GM23338 (cell line): ENCODE results near the gene UBAC1. TPM values are rescaled to one million over a fixed set of nuclear protein-coding genes. Genes with fewer than 3 reads are reported as not detected.

Source experiments
- ATAC-seq: fragments of 200-7000 bp; cut with Tn5 transposase; 3 replicates; pipeline ENCODE4 v1.9.1; 2020
- DNase-seq: peaks from one replicate; pipeline ENCODE4 v3.0.0-alpha.2; 2015; ENCODE audit warnings: low spot score
- H2AFZ ChIP-seq: fragments of 200-600 bp; sonication (generic); 2 replicates; pipeline ENCODE4 v1.8.0; 2016; ENCODE audit warnings: antibody characterized with exemption, mild to moderate bottlenecking, moderate library complexity
- H3F3A ChIP-seq: fragments of 200-600 bp; sonication (generic); replicated peaks from 2 replicates; pipeline ENCODE4 v1.8.0; 2017; ENCODE audit warnings: antibody characterized with exemption, mixed run types, low read depth
- H3K27ac ChIP-seq: fragments of 200-600 bp; sonication (generic); 2 replicates; pipeline ENCODE4 v1.6.1; 2016; ENCODE audit warnings: low read depth
- H3K27me3 ChIP-seq: fragments of 200-600 bp; sonication (generic); 2 replicates; pipeline ENCODE4 v1.8.0; 2016; ENCODE audit warnings: mild to moderate bottlenecking, mixed run types, moderate library complexity; ENCODE audit not compliant: insufficient read depth
- H3K36me3 ChIP-seq: fragments of 200-600 bp; sonication (generic); 2 replicates; pipeline ENCODE4 v1.8.0; 2016; ENCODE audit warnings: mild to moderate bottlenecking; ENCODE audit not compliant: insufficient read depth
- H3K4me1 ChIP-seq: fragments of 200-600 bp; sonication (generic); 2 replicates; pipeline ENCODE4 v1.8.0; 2016; ENCODE audit warnings: mild to moderate bottlenecking, moderate library complexity; ENCODE audit not compliant: insufficient read depth
- H3K4me2 ChIP-seq: fragments of 200-600 bp; sonication (generic); 2 replicates; pipeline ENCODE4 v1.7.1; 2017; ENCODE audit warnings: mixed run types
- H3K4me3 ChIP-seq: fragments of 200-600 bp; sonication (generic); 2 replicates; pipeline ENCODE4 v1.6.1; 2016; ENCODE audit warnings: mixed run types
- H3K79me2 ChIP-seq: fragments of 200-600 bp; sonication (generic); replicated peaks from 2 replicates; pipeline ENCODE4 v1.8.0; 2017; ENCODE audit warnings: mild to moderate bottlenecking; ENCODE audit not compliant: insufficient read depth
- H3K9me2 ChIP-seq: fragments of 200-600 bp; sonication (generic); 2 replicates; pipeline ENCODE4 v1.8.0; 2017; ENCODE audit not compliant: insufficient read depth
- H4K20me1 ChIP-seq: fragments of 200-600 bp; sonication (generic); replicated peaks from 2 replicates; pipeline ENCODE4 v1.8.0; 2017; ENCODE audit warnings: mild to moderate bottlenecking; ENCODE audit not compliant: insufficient read depth
- H3K27ac Mint-ChIP-seq: 2 replicates; pipeline ENCODE4 v1.8.0; 2020; ENCODE audit warnings: inconsistent platforms, mild to moderate bottlenecking, moderate library complexity, mixed read lengths
- H3K27me3 Mint-ChIP-seq: 3 replicates; pipeline ENCODE4 v1.8.0; 2022; ENCODE audit warnings: low read depth, mild to moderate bottlenecking, moderate library complexity, mixed read lengths, inconsistent platforms; ENCODE audit not compliant: insufficient read depth, poor library complexity
- H3K36me3 Mint-ChIP-seq: 3 replicates; pipeline ENCODE4 v1.8.0; 2021; ENCODE audit warnings: low read depth, mild to moderate bottlenecking, inconsistent platforms, moderate library complexity, mixed read lengths
- H3K4me1 Mint-ChIP-seq: 3 replicates; pipeline ENCODE4 v1.8.0; 2020; ENCODE audit warnings: mild to moderate bottlenecking, inconsistent platforms, mixed read lengths
- H3K4me3 Mint-ChIP-seq: 3 replicates; pipeline ENCODE4 v1.8.0; 2021; ENCODE audit warnings: moderate library complexity, mild to moderate bottlenecking, inconsistent platforms, mixed read lengths
- H3K9me3 Mint-ChIP-seq: 3 replicates; pipeline ENCODE4 v1.8.0; 2020; ENCODE audit warnings: moderate library complexity, mild to moderate bottlenecking, inconsistent platforms, mixed read lengths
- JUNB ChIP-seq: IDR thresholded peaks from one replicate; pipeline ENCODE4 v1.6.1; 2016; ENCODE audit warnings: antibody characterized with exemption; ENCODE audit not compliant: unreplicated experiment
- POLR2AphosphoS5 ChIP-seq: IDR thresholded peaks from 2 replicates; pipeline ENCODE4 v1.6.1; 2016; ENCODE audit warnings: antibody characterized with exemption, low read depth
- polyA plus RNA-seq: library from polyadenylated mRNA; unstranded; fragments of >200 nt; fragmentation: Nextera tagmentation; extraction: Ambion mirVana; gene quantifications from 2 replicates; pipeline ENCODE4 v1.2.1, GENCODE V29; 2016
- total RNA-seq: library from RNA; depleted of rRNA; stranded (reverse); fragments of >200 nt; shearing (Covaris generic); gene quantifications from 2 replicates; pipeline ENCODE4 v1.2.3, GENCODE V29; 2014
- TF ChIP-seq, protein P1 (sequence below): IDR thresholded peaks from 2 replicates; pipeline ENCODE4 v1.6.1; 2016; ENCODE audit warnings: antibody characterized with exemption
- TF ChIP-seq, protein P2 (sequence below): IDR thresholded peaks from one replicate; pipeline ENCODE4 v1.6.1; 2018; ENCODE audit warnings: antibody characterized with exemption; ENCODE audit not compliant: unreplicated experiment
- TF ChIP-seq, protein P3 (sequence below), 2 experiments: fragments of 200-600 bp in 1 of 2; sonication (generic) in 1 of 2; conservative IDR thresholded peaks; 2 replicates each; pipeline versions ENCODE4 v1.5.1 to v1.6.1; 2016 to 2017; ENCODE audit warnings: antibody characterized with exemption in 2 of 2, low read depth in 2 of 2, mild to moderate bottlenecking in 2 of 2, moderate library complexity in 1 of 2
- TF ChIP-seq, protein P4 (sequence below): fragments of 250-450 bp; sonication (Bioruptor Pico); IDR thresholded peaks from 2 replicates; pipeline ENCODE4 v1.5.0; 2020; ENCODE audit warnings: mild to moderate bottlenecking, moderate library complexity

The UBAC1 gene
- total and polyA plus RNA-seq, 2 experiments from 2014 or later = 63.2 to 86.6 TPM

DNA sequence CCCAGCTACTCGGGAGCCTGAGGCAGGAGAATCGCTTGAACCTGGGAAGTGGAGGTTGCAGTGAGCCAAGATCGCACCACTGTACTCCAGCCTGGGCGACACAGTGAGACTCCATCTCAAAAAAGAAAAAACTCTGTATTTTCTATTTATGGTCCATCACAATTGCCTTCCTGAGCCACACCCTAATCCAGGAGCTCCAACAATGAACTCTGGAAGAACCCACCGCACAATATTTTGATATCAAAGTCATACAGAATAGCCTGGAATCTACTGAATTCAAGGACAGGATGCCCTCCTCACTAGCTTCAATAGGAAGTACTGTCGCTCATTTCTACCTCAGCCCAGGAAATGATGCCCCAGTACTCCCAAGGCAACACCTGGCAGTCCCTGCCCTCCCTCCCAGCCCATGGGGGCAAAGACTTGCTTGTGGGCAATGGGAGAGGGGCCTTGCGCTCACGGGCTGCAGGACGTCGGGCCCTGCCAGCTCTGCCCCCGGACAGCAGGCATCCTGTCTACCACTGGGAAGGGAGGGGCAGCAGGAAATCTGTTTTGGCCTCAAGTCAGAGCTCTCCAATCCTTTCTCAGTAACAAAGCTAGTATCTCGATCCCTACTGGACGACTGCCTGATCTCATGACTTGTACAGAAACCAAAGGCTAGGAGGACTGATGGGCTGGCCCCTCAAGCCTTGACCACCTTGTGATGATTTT, 19.7 kb downstream of the UBAC1 start:
- Histone ChIP-seq H3K79me2 (peaks cover 11% of the 10 kb centered on the region), H2AFZ (no peak overlapping the region), H3K36me3 (peaks cover 27% of the 10 kb centered on the region), H3K4me1 (no peaks in the 10 kb centered on the region), H3K9me2 (no peaks in the 10 kb centered on the region), H3K27me3 (no peaks in the 10 kb centered on the region), H3F3A (0 out of 2 replicates have a peak, but pooled peaks cover 2% of the 10 kb centered on the region), H4K20me1 (no peaks in the 10 kb centered on the region; the same call in 1 of the 2 replicates), H3K27ac (no peak overlapping the region), H3K4me2 (no peak overlapping the region), H3K4me3 (no peak overlapping the region)
- Mint-ChIP-seq H3K27ac (no peak overlapping the region), H3K36me3 (peaks cover 71% of the 10 kb centered on the region), H3K4me1 (no peaks in the 10 kb centered on the region), H3K9me3 (peaks cover 3% of the 10 kb centered on the region; the same call in 1 of the 3 replicates), H3K27me3 (peaks cover 2% of the 10 kb centered on the region), H3K4me3 (no peak overlapping the region)
- DNase-seq = no peak
- ATAC-seq = no peak
- no peak for TF ChIP-seq JUNB
- TF ChIP-seq, protein P1, sequence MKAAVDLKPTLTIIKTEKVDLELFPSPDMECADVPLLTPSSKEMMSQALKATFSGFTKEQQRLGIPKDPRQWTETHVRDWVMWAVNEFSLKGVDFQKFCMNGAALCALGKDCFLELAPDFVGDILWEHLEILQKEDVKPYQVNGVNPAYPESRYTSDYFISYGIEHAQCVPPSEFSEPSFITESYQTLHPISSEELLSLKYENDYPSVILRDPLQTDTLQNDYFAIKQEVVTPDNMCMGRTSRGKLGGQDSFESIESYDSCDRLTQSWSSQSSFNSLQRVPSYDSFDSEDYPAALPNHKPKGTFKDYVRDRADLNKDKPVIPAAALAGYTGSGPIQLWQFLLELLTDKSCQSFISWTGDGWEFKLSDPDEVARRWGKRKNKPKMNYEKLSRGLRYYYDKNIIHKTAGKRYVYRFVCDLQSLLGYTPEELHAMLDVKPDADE = no peak
- TF ChIP-seq, protein P2, sequence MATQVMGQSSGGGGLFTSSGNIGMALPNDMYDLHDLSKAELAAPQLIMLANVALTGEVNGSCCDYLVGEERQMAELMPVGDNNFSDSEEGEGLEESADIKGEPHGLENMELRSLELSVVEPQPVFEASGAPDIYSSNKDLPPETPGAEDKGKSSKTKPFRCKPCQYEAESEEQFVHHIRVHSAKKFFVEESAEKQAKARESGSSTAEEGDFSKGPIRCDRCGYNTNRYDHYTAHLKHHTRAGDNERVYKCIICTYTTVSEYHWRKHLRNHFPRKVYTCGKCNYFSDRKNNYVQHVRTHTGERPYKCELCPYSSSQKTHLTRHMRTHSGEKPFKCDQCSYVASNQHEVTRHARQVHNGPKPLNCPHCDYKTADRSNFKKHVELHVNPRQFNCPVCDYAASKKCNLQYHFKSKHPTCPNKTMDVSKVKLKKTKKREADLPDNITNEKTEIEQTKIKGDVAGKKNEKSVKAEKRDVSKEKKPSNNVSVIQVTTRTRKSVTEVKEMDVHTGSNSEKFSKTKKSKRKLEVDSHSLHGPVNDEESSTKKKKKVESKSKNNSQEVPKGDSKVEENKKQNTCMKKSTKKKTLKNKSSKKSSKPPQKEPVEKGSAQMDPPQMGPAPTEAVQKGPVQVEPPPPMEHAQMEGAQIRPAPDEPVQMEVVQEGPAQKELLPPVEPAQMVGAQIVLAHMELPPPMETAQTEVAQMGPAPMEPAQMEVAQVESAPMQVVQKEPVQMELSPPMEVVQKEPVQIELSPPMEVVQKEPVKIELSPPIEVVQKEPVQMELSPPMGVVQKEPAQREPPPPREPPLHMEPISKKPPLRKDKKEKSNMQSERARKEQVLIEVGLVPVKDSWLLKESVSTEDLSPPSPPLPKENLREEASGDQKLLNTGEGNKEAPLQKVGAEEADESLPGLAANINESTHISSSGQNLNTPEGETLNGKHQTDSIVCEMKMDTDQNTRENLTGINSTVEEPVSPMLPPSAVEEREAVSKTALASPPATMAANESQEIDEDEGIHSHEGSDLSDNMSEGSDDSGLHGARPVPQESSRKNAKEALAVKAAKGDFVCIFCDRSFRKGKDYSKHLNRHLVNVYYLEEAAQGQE = no peak
- no peak for TF ChIP-seq POLR2AphosphoS5
- TF ChIP-seq, protein P3, sequence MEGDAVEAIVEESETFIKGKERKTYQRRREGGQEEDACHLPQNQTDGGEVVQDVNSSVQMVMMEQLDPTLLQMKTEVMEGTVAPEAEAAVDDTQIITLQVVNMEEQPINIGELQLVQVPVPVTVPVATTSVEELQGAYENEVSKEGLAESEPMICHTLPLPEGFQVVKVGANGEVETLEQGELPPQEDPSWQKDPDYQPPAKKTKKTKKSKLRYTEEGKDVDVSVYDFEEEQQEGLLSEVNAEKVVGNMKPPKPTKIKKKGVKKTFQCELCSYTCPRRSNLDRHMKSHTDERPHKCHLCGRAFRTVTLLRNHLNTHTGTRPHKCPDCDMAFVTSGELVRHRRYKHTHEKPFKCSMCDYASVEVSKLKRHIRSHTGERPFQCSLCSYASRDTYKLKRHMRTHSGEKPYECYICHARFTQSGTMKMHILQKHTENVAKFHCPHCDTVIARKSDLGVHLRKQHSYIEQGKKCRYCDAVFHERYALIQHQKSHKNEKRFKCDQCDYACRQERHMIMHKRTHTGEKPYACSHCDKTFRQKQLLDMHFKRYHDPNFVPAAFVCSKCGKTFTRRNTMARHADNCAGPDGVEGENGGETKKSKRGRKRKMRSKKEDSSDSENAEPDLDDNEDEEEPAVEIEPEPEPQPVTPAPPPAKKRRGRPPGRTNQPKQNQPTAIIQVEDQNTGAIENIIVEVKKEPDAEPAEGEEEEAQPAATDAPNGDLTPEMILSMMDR (conservative IDR thresholded peaks at IDR 0.05; ENCODE audit: low read depth in 2 of 2) = no peak
- TF ChIP-seq, protein P4, sequence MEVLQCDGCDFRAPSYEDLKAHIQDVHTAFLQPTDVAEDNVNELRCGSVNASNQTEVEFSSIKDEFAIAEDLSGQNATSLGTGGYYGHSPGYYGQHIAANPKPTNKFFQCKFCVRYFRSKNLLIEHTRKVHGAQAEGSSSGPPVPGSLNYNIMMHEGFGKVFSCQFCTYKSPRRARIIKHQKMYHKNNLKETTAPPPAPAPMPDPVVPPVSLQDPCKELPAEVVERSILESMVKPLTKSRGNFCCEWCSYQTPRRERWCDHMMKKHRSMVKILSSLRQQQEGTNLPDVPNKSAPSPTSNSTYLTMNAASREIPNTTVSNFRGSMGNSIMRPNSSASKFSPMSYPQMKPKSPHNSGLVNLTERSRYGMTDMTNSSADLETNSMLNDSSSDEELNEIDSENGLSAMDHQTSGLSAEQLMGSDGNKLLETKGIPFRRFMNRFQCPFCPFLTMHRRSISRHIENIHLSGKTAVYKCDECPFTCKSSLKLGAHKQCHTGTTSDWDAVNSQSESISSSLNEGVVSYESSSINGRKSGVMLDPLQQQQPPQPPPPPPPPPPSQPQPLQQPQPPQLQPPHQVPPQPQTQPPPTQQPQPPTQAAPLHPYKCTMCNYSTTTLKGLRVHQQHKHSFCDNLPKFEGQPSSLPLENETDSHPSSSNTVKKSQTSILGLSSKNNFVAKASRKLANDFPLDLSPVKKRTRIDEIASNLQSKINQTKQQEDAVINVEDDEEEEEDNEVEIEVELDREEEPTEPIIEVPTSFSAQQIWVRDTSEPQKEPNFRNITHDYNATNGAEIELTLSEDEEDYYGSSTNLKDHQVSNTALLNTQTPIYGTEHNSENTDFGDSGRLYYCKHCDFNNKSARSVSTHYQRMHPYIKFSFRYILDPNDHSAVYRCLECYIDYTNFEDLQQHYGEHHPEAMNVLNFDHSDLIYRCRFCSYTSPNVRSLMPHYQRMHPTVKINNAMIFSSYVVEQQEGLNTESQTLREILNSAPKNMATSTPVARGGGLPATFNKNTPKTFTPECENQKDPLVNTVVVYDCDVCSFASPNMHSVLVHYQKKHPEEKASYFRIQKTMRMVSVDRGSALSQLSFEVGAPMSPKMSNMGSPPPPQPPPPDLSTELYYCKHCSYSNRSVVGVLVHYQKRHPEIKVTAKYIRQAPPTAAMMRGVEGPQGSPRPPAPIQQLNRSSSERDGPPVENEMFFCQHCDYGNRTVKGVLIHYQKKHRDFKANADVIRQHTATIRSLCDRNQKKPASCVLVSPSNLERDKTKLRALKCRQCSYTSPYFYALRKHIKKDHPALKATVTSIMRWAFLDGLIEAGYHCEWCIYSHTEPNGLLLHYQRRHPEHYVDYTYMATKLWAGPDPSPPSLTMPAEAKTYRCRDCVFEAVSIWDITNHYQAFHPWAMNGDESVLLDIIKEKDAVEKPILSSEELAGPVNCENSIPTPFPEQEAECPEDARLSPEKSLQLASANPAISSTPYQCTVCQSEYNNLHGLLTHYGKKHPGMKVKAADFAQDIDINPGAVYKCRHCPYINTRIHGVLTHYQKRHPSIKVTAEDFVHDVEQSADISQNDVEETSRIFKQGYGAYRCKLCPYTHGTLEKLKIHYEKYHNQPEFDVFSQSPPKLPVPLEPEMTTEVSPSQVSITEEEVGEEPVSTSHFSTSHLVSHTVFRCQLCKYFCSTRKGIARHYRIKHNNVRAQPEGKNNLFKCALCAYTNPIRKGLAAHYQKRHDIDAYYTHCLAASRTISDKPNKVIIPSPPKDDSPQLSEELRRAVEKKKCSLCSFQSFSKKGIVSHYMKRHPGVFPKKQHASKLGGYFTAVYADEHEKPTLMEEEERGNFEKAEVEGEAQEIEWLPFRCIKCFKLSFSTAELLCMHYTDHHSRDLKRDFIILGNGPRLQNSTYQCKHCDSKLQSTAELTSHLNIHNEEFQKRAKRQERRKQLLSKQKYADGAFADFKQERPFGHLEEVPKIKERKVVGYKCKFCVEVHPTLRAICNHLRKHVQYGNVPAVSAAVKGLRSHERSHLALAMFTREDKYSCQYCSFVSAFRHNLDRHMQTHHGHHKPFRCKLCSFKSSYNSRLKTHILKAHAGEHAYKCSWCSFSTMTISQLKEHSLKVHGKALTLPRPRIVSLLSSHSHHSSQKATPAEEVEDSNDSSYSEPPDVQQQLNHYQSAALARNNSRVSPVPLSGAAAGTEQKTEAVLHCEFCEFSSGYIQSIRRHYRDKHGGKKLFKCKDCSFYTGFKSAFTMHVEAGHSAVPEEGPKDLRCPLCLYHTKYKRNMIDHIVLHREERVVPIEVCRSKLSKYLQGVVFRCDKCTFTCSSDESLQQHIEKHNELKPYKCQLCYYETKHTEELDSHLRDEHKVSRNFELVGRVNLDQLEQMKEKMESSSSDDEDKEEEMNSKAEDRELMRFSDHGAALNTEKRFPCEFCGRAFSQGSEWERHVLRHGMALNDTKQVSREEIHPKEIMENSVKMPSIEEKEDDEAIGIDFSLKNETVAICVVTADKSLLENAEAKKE = no peak
